Dendritic cell treated with granulocyte-macrophage colony-stimulating factor and Interleukin-4, amounts not matched to agents 40 ng/mL and 50 ng/mL, for 4 days (primary cell): ENCODE data around the gene ADIPOR2.
"Not testable (repeated sequence)": the region's sequence is repeated elsewhere in the genome, so short reads cannot be mapped to it uniquely, and the experiment has no call there.

Experiments used
- H3K27ac Mint-ChIP-seq: one replicate; pipeline ENCODE4 v1.8.0; 2022; ENCODE audit warnings: mild to moderate bottlenecking, mixed read lengths
- H3K27me3 Mint-ChIP-seq: one replicate; pipeline ENCODE4 v1.8.0; 2022; ENCODE audit warnings: mild to moderate bottlenecking, mixed read lengths
- H3K36me3 Mint-ChIP-seq: one replicate; pipeline ENCODE4 v1.8.0; 2022; ENCODE audit warnings: low read depth, mixed read lengths
- H3K4me1 Mint-ChIP-seq: one replicate; pipeline ENCODE4 v1.8.0; 2022; ENCODE audit warnings: low read depth, mixed read lengths
- H3K4me3 Mint-ChIP-seq: one replicate; pipeline ENCODE4 v1.8.0; 2022; ENCODE audit warnings: mild to moderate bottlenecking, moderate library complexity, mixed read lengths
- H3K9me3 Mint-ChIP-seq: one replicate; pipeline ENCODE4 v1.8.0; 2022; ENCODE audit warnings: mixed read lengths
- intact Hi-C: fragments of 100-400 bp; cut with micrococcal nuclease; formaldehyde crosslinking; loops from one replicate; pipeline ENCODE4 v1.15.0; 2022

The ADIPOR2 gene

DNA sequence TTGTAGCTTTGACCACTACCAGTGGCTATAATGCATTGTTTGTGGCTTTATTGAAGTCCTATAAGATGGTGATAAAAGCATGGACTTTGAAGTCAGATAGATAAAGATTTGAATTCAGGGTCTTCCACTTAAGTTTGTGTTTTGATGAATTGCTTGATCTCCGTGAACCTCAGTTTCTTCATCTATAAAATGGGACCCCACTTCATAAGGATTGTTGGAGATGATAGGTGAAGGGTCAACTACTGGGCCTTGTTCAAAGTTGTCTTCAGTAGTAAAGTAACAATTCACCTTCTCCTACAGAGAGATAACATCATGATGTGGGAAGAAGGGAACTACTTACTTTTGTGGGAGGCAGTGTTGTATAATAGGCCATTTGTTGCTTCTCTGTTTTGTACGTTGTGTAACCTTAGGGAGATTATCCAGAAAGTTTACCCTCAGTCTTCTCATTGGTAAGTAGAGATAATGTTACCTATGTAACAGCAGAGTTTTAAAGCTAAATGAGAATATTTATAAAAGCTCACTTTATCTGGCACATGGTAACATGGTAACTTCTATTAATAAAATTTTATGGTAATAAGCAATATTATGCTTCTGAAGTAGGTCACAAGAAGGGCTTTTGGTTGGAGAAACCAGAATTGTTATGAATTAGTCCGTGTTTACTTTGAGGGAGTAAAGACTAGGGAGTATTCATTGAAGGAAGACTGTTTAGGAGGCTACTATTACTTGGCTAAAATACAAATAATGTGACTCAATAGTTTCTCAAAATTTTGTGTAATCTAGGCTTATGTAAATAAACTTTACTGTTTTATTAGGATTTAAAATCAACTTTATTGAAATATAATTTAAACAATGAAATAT is 15.1 kb downstream of the ADIPOR2 start:
- Mint-ChIP-seq H3K27ac (no peak overlapping the region), H3K9me3 (no peaks in the 10 kb centered on the region), H3K27me3 (no peaks in the 10 kb centered on the region), H3K4me3 (no peak overlapping the region), H3K4me1 (peaks cover 39% of the 10 kb centered on the region), H3K36me3 (no peaks in the 10 kb centered on the region)
- intact Hi-C loops: no loop called here

DNA sequence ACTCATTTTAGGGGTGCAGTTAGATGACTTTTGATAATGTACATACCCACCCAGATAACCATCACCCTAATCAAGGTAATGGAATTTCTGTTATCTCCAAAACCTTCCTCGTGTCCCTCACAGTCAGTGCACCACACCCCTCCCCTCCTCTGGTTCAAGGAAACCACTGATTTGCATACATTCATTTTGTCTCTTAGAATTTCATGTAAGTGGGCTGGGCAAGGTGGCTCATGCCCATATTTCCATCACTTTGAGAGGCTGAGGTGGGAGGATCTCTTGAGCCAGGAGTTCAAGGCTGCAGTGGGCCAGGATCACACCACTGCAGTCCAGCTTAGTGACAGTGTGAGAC is 15.7 kb downstream of the ADIPOR2 start:
- H3K27ac Mint-ChIP-seq: no peak overlapping the region

DNA sequence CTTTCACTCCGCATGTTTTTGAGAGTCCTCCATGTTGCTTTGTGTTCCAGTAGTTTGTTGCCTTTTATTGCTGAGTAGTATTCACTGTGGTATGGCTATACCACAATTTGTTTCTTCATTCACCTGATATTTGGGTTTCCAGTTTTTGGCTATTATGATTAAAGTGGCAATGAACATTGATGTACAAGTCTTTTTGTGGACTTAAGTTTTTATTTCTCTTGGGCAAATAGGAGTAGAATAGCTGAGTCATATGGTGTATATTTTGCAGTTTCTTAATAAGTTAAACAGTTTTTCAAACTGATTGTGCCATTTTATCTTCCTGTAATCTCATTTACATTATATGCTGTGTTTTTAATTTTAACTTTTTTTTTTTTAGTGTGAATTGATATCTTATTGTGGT is 16.2 kb downstream of the ADIPOR2 start:
- H3K36me3 Mint-ChIP-seq: no peaks in the 10 kb centered on the region
- H3K27me3 Mint-ChIP-seq: no peaks in the 10 kb centered on the region
- peaks cover 41% of the 10 kb centered on the region for H3K4me1 Mint-ChIP-seq
- H3K4me3 Mint-ChIP-seq: no peak overlapping the region
- H3K9me3 Mint-ChIP-seq: no peaks in the 10 kb centered on the region
- H3K27ac Mint-ChIP-seq: no peak overlapping the region
- intact Hi-C loops: no loop called here

More for the DNA sequence above, 15.7 kb downstream of the ADIPOR2 start:
- intact Hi-C loops: no loop called here
- Mint-ChIP-seq H3K27me3 (no peaks in the 10 kb centered on the region), H3K4me1 (peaks cover 43% of the 10 kb centered on the region), H3K4me3 (no peak overlapping the region), H3K9me3 (no peaks in the 10 kb centered on the region), H3K36me3 (no peaks in the 10 kb centered on the region)

DNA sequence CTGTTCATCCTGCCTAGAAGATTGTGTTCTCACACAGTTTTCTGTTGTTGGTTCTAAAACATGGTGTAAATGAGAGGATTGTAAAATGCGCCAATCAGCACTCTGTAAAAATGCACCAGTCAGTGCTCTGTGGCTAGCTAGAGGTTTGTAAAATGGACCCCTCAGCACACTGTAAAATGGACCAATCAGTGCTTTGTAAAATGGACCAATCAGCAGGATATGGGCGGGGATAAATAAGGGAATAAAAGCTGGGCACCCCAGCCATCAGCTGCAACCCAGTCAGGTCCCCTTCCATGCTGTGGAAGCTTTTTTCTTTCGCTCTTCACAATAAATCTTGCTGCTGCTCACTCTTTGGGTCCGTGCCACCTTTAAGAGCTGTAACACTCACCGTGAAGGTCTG is 19.1 kb downstream of the ADIPOR2 start:
- intact Hi-C loops: not testable (repeated sequence)

DNA sequence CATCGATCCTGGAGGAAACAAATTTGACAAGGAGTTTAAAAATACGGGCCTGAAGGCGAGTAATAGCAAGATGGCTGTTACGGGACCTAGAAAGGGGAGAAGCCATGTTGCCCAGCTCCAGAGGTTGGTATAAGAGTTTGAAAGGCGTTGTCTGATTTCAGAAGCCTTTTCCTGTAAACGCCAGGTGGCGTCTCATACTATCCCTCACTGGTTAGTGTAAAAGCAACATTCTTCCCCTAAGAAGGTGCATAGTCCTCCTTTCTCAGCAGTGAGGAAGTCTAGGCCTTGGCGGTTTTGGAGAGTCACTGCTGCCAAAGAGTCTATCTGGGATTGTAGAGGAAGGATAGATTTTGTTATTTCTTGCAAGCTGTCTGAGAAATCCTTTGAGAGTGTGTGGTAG is 20.0 kb downstream of the ADIPOR2 start:
- H3K27me3 Mint-ChIP-seq, intact Hi-C loops, H3K27ac Mint-ChIP-seq, H3K4me3 Mint-ChIP-seq: not testable (repeated sequence)
- peaks cover 31% of the 10 kb centered on the region for H3K4me1 Mint-ChIP-seq
- H3K9me3 Mint-ChIP-seq: peaks cover 12% of the 10 kb centered on the region
- H3K36me3 Mint-ChIP-seq: peaks cover 32% of the 10 kb centered on the region

More for the DNA sequence above, 19.1 kb downstream of the ADIPOR2 start:
- H3K27me3 Mint-ChIP-seq, H3K27ac Mint-ChIP-seq, H3K4me3 Mint-ChIP-seq, H3K9me3 Mint-ChIP-seq: not testable (repeated sequence)
- H3K36me3 Mint-ChIP-seq: peaks cover 23% of the 10 kb centered on the region
- H3K4me1 Mint-ChIP-seq: peaks cover 28% of the 10 kb centered on the region

DNA sequence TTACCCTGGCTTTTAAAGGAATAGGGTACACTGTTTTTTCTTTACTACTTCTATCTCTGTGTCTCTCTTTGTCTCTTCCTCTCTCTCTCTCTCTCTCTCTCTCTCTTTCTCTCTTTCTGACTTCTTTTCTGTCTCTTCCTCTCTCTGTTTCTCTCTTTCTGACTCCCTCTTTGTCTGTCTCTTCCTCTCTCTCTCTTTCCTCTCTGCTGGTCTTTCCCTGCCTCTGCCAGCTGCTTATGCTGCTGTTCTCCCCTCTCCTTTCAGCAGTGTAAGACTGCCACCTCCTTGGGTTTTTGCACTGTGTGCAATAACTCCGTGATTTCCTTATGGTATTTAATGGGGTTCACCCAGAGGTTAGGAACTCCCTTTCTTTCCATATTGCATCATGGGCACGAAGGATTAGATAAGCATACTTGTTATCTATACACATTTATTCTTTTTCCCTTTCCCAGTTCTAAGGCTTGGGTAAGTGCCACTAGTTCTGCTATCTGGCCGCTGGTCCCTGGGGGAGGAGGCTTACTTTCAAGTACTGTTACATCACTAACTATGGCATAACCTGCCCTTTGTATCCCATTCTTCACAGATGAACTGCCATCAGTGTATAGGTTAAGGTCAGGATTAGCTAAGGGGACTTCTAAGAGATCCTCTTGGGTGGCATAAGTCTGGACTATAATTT is 20.8 kb downstream of the ADIPOR2 start:
- peak overlapping the region; percentile 0 for H3K27ac Mint-ChIP-seq
- intact Hi-C loops: not testable (repeated sequence)
- peaks cover 32% of the 10 kb centered on the region for H3K4me1 Mint-ChIP-seq

DNA sequence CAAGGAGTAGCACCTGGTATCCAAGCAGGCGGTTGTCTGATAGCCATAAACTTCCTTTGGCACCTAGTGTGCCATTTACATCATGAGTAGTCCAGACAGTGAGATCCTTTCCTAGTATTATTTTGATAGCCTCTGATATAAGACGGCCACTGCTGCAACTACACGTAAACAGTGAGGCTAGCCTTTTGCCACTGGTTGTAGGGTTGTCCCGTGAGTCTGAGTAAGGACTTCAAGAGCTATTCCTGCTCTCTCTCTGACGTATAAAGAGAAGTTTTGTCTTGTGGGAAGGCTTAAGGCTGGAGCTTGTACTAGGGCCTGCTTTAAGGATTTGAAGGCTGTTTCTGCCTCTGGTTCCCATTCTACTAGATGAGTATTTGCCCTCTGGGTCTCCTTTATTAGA is 21.4 kb downstream of the ADIPOR2 start:
- H3K36me3 Mint-ChIP-seq: peaks cover 35% of the 10 kb centered on the region
- intact Hi-C loops, H3K27me3 Mint-ChIP-seq, H3K4me3 Mint-ChIP-seq, H3K27ac Mint-ChIP-seq: not testable (repeated sequence)
- peaks cover 12% of the 10 kb centered on the region for H3K9me3 Mint-ChIP-seq
- H3K4me1 Mint-ChIP-seq: peaks cover 26% of the 10 kb centered on the region

More for the DNA sequence above, 20.8 kb downstream of the ADIPOR2 start:
- Mint-ChIP-seq H3K9me3 (peaks cover 12% of the 10 kb centered on the region), H3K36me3 (peaks cover 35% of the 10 kb centered on the region)
- H3K27me3 Mint-ChIP-seq, H3K4me3 Mint-ChIP-seq: not testable (repeated sequence)

DNA sequence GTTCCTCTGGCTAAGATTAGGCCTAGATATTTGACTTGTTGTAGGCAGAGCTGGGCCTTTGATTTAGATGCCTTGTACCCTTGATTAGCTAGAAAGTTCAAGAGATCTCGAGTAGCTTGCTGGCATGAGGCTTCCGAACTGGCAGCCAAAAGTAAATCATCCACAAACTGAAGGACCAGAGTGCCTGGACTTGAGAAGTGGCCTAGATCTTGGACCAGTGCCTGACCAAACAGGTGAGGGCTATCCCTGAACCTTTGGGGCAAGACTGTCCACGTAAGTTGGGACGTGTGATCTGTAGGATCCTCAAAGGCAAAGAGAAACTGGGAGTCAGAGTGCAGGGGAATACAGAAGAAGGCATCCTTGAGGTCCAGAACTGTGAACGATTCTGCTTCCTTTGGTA is 22.0 kb downstream of the ADIPOR2 start:
- H3K27ac Mint-ChIP-seq, H3K27me3 Mint-ChIP-seq, intact Hi-C loops, H3K4me3 Mint-ChIP-seq: not testable (repeated sequence)
- Mint-ChIP-seq H3K4me1 (peaks cover 26% of the 10 kb centered on the region), H3K36me3 (peaks cover 35% of the 10 kb centered on the region), H3K9me3 (peaks cover 12% of the 10 kb centered on the region)

DNA sequence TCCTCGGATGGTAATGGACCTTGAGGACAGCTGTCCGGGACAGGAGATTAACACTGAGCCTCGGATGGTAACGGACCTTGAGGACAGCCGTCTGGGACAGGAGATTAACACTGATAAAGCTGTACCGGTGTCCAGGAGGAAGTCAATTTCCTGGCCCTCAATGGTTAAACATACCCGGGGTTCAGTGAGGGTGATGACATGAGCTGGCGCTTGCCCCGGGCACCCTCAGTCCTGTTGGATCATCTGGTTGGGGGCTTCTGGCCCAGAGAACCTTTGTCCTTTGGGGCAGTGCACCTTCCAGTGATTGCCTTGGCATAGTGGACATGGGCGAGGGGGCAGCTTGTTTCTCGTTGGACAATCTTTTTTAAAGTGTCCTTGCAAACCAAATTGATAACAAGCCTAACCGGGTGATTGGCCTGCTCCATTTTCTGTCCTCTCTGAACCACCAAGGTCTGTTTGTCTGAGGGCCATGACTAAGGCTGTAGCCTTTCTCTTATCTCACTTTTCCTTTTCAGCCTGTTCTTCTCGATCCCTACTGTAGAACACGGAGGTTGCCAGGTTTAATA is 23.0 kb downstream of the ADIPOR2 start:
- Mint-ChIP-seq H3K9me3 (peaks cover 12% of the 10 kb centered on the region), H3K36me3 (peaks cover 35% of the 10 kb centered on the region), H3K4me1 (peaks cover 26% of the 10 kb centered on the region)
- intact Hi-C loops, H3K27me3 Mint-ChIP-seq, H3K27ac Mint-ChIP-seq, H3K4me3 Mint-ChIP-seq: not testable (repeated sequence)

DNA sequence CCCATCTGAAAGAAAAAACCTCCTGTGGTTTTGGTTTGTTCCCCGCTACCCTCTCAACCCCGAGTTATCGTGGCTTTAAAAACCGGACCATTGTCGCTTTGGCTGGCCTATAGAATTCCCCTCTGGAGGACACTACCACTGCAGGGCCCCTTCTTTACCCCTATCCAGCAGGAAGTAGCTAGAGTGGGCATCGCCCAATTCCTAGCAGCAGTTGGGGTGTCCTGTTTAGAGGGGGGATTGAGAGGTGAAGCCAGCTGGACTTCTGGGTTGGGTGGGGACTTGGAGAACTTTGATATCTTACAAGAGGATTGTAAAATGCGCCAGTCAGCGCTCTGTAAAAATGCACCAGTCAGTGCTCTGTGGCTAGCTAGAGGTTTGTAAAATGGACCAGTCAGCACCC is 24.6 kb downstream of the ADIPOR2 start:
- H3K27ac Mint-ChIP-seq, H3K27me3 Mint-ChIP-seq, H3K4me3 Mint-ChIP-seq, intact Hi-C loops: not testable (repeated sequence)
- Mint-ChIP-seq H3K4me1 (peaks cover 24% of the 10 kb centered on the region), H3K36me3 (peaks cover 41% of the 10 kb centered on the region), H3K9me3 (peaks cover 12% of the 10 kb centered on the region)

DNA sequence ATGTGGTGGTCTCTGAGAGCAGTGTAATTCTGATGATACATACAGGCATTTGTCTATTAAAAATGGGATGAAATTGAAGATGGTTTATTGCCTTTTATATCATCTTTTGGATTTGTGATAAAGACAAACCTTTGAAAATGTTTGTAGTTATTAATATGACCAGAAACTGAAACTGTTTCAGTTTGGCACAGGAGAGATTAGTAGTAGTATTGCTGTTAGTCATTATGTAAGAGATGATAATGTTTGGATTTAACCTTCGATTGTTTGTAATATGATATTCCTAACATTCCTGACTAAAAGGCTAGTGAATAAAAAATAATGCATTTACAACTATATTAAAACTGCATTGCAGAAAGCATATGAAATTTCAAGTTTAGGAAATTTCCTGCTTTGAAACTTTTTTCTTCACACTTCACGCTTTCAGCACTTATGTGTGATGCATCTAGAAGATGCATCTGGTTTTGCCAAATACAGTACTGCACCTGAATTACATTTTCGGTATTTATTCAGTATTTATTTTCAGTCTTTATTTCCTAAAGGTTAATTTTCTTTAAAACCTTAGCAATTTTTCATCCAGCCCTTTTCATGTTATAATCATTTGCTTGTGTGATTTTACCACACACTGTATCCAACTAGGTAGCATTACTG is 25.5 kb downstream of the ADIPOR2 start:
- Mint-ChIP-seq H3K36me3 (peaks cover 41% of the 10 kb centered on the region), H3K27me3 (no peaks in the 10 kb centered on the region), H3K27ac (no peak overlapping the region), H3K4me3 (no peak overlapping the region), H3K4me1 (peaks cover 23% of the 10 kb centered on the region), H3K9me3 (peaks cover 12% of the 10 kb centered on the region)
- intact Hi-C loops: no loop called here

DNA sequence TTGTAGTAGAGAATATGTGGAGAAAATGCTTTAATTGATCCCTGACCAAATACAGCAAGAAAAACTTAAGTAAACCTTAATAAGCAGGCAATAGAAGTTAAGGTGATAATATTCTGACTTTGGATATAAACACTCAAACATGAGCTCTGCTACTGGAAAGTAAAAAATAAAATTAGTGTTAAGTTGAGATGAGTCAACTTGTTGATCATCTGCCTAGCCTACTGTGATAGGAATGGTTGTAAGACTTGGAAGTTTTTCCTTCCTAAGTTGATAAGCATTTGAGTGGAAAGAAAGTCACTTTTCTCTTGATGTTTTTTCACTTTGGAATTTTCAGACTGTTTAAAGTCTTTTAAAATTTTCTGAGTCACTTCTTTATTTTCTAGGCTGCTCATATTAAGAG is 26.0 kb downstream of the ADIPOR2 start:
- peaks cover 12% of the 10 kb centered on the region for H3K9me3 Mint-ChIP-seq
- H3K4me1 Mint-ChIP-seq: peaks cover 23% of the 10 kb centered on the region
- no peaks in the 10 kb centered on the region for H3K27me3 Mint-ChIP-seq
- peaks cover 41% of the 10 kb centered on the region for H3K36me3 Mint-ChIP-seq
- intact Hi-C loops: no loop called here
- H3K4me3 Mint-ChIP-seq: no peak overlapping the region
- no peak overlapping the region for H3K27ac Mint-ChIP-seq

DNA sequence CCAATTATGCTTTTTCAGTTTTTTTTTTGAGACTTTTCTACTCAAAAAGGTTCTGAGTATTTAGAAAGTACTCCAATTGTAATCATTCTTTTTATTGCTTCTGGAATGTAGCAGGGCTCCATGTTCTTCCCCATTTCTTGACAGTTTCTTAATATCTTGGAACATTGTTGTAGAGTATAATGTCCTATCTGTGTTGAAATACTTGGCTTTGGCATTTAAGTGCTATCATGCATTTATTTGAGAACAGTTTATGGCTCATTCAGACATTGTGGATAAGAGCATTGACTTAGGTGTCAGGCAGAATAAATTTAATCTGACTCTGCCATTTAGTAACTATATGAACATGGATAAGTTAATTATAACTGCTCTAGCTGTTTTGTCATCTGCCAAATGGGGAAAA is 28.3 kb downstream of the ADIPOR2 start:
- H3K36me3 Mint-ChIP-seq: peaks cover 35% of the 10 kb centered on the region
- intact Hi-C loops: no loop called here

DNA sequence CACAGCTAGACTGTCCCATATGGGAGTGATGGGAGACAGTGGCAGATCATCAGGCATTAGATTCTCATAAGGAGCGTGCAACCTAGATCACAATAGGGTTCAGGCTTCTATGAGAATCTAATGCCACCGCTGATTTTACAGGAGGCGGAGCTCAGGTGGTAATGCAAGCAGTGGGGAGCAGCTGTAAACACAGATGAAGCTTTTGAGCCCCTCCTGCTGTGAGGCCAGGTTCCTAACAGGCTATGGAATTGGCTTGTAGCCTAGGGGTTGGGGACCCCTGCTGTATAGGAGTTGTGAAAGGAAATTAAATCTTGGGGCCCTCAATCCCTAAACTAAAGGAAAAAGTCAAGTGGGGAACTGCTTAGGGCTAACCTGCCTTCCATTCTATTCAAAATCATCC is 29.6 kb downstream of the ADIPOR2 start:
- intact Hi-C loops: no loop called here

More for the DNA sequence above, 28.3 kb downstream of the ADIPOR2 start:
- no peak overlapping the region for H3K27ac Mint-ChIP-seq
- peaks cover 32% of the 10 kb centered on the region for H3K4me1 Mint-ChIP-seq
- H3K4me3 Mint-ChIP-seq: no peak overlapping the region
- H3K9me3 Mint-ChIP-seq: peaks cover 12% of the 10 kb centered on the region
- no peaks in the 10 kb centered on the region for H3K27me3 Mint-ChIP-seq

More for the DNA sequence above, 29.6 kb downstream of the ADIPOR2 start:
- Mint-ChIP-seq H3K9me3 (peaks cover under 1% of the 10 kb centered on the region), H3K4me1 (peaks cover 35% of the 10 kb centered on the region), H3K27me3 (no peaks in the 10 kb centered on the region), H3K27ac (no peak overlapping the region), H3K36me3 (peaks cover 30% of the 10 kb centered on the region), H3K4me3 (no peak overlapping the region)
